ENCODE data around the gene GNL1.
"Not testable (repeated sequence)": the region's sequence is repeated elsewhere in the genome, so short reads cannot be mapped to it uniquely, and the experiment has no call there.

Gene GNL1

GRCh38 chr6:30542404-30542725, 13.9 kb downstream of the GNL1 start:
- Histone ChIP-seq H3K36me3 (ENCODE audit: control insufficient read depth, insufficient read depth, low read length) (peaks cover 14% of the 10 kb centered on the region), H3K4me1 (ENCODE audit: control insufficient read depth, insufficient read depth, low read length) (peaks cover 2% of the 10 kb centered on the region), H3K9ac (ENCODE audit: low read length) (no peak overlapping the region), H3K27ac (ENCODE audit: low read depth, low read length) (no peak overlapping the region), H3K27me3 (ENCODE audit: control insufficient read depth, insufficient read depth, low read length) (no peaks in the 10 kb centered on the region), H3K4me3 (ENCODE audit: low read length) (peak overlapping the region; percentile 38)

- Histone ChIP-seq H3K4me3 (ENCODE audit: low read length) (peak overlapping the region; percentile 38), H3K27ac (ENCODE audit: low read depth, low read length) (no peak overlapping the region), H3K9ac (ENCODE audit: low read length) (no peak overlapping the region)
These were observed 14.5 kb downstream of the GNL1 start for GRCh38 chr6:30541515-30542403.

GRCh38 chr6:30537931-30538330, 18.4 kb downstream of the GNL1 start:
- Histone ChIP-seq H3K4me1 (ENCODE audit: control insufficient read depth, insufficient read depth, low read length) (peaks cover 2% of the 10 kb centered on the region), H3K27me3 (ENCODE audit: control insufficient read depth, insufficient read depth, low read length) (no peaks in the 10 kb centered on the region), H3K36me3 (ENCODE audit: control insufficient read depth, insufficient read depth, low read length) (no peaks in the 10 kb centered on the region)

More at GRCh38 chr6:30541515-30542403, 14.5 kb downstream of the GNL1 start:
- H3K27me3 ChIP-seq (ENCODE audit: control insufficient read depth, insufficient read depth, low read length): no peaks in the 10 kb centered on the region
- peaks cover 9% of the 10 kb centered on the region for H3K36me3 ChIP-seq (ENCODE audit: control insufficient read depth, insufficient read depth, low read length)
- peaks cover 2% of the 10 kb centered on the region for H3K4me1 ChIP-seq (ENCODE audit: control insufficient read depth, insufficient read depth, low read length)

GRCh38 chr6:30533460-30534294, 22.6 kb downstream of the GNL1 start:
- Histone ChIP-seq H3K27me3 (ENCODE audit: control insufficient read depth, insufficient read depth, low read length) (no peaks in the 10 kb centered on the region), H3K9ac (ENCODE audit: low read length) (no peak overlapping the region), H3K36me3 (ENCODE audit: control insufficient read depth, insufficient read depth, low read length) (no peaks in the 10 kb centered on the region), H3K4me3 (ENCODE audit: low read length) (no peak overlapping the region), H3K27ac (ENCODE audit: low read depth, low read length) (no peak overlapping the region), H3K4me1 (ENCODE audit: control insufficient read depth, insufficient read depth, low read length) (no peaks in the 10 kb centered on the region)

More at GRCh38 chr6:30537931-30538330, 18.4 kb downstream of the GNL1 start:
- Histone ChIP-seq H3K9ac (ENCODE audit: low read length) (no peak overlapping the region), H3K4me3 (ENCODE audit: low read length) (no peak overlapping the region), H3K27ac (ENCODE audit: low read depth, low read length) (no peak overlapping the region)

GRCh38 chr6:30530014-30530413, 26.3 kb downstream of the GNL1 start:
- Histone ChIP-seq H3K9ac (ENCODE audit: low read length) (no peak overlapping the region), H3K4me1 (ENCODE audit: control insufficient read depth, insufficient read depth, low read length) (no peaks in the 10 kb centered on the region), H3K36me3 (ENCODE audit: control insufficient read depth, insufficient read depth, low read length) (no peaks in the 10 kb centered on the region), H3K27ac (ENCODE audit: low read depth, low read length) (no peak overlapping the region), H3K27me3 (ENCODE audit: control insufficient read depth, insufficient read depth, low read length) (no peaks in the 10 kb centered on the region), H3K4me3 (ENCODE audit: low read length) (no peak overlapping the region)

- not testable (repeated sequence) for H3K27me3 ChIP-seq (ENCODE audit: control insufficient read depth, insufficient read depth, low read length); H3K9ac ChIP-seq (ENCODE audit: low read length); H3K4me3 ChIP-seq (ENCODE audit: low read length); H3K27ac ChIP-seq (ENCODE audit: low read depth, low read length); H3K4me1 ChIP-seq (ENCODE audit: control insufficient read depth, insufficient read depth, low read length); H3K36me3 ChIP-seq (ENCODE audit: control insufficient read depth, insufficient read depth, low read length)
These were observed 26.9 kb downstream of the GNL1 start for GRCh38 chr6:30529349-30529875.

GRCh38 chr6:30526444-30526843, 29.8 kb downstream of the GNL1 start:
- not testable (repeated sequence) for H3K4me3 ChIP-seq (ENCODE audit: low read length); H3K9ac ChIP-seq (ENCODE audit: low read length); H3K36me3 ChIP-seq (ENCODE audit: control insufficient read depth, insufficient read depth, low read length)

GRCh38 chr6:30521952-30522351, 34.3 kb downstream of the GNL1 start:
- not testable (repeated sequence) for H3K4me1 ChIP-seq (ENCODE audit: control insufficient read depth, insufficient read depth, low read length)

More at GRCh38 chr6:30526444-30526843, 29.8 kb downstream of the GNL1 start:
- not testable (repeated sequence) for H3K27ac ChIP-seq (ENCODE audit: low read depth, low read length); H3K27me3 ChIP-seq (ENCODE audit: control insufficient read depth, insufficient read depth, low read length); H3K4me1 ChIP-seq (ENCODE audit: control insufficient read depth, insufficient read depth, low read length)

GRCh38 chr6:30521082-30521481, 35.2 kb downstream of the GNL1 start:
- H3K4me1 ChIP-seq (ENCODE audit: control insufficient read depth, insufficient read depth, low read length); H3K27me3 ChIP-seq (ENCODE audit: control insufficient read depth, insufficient read depth, low read length); H3K9ac ChIP-seq (ENCODE audit: low read length); H3K4me3 ChIP-seq (ENCODE audit: low read length); H3K36me3 ChIP-seq (ENCODE audit: control insufficient read depth, insufficient read depth, low read length): not testable (repeated sequence)
- H3K27ac ChIP-seq (ENCODE audit: low read depth, low read length): peak overlapping the region; percentile 77

More at GRCh38 chr6:30521952-30522351, 34.3 kb downstream of the GNL1 start:
- not testable (repeated sequence) for H3K27ac ChIP-seq (ENCODE audit: low read depth, low read length); H3K9ac ChIP-seq (ENCODE audit: low read length); H3K27me3 ChIP-seq (ENCODE audit: control insufficient read depth, insufficient read depth, low read length); H3K4me3 ChIP-seq (ENCODE audit: low read length); H3K36me3 ChIP-seq (ENCODE audit: control insufficient read depth, insufficient read depth, low read length)

GRCh38 chr6:30520522-30520921, 35.8 kb downstream of the GNL1 start:
- Histone ChIP-seq H3K9ac (ENCODE audit: low read length) (no peak overlapping the region), H3K36me3 (ENCODE audit: control insufficient read depth, insufficient read depth, low read length) (no peaks in the 10 kb centered on the region), H3K4me1 (ENCODE audit: control insufficient read depth, insufficient read depth, low read length) (peaks cover 9% of the 10 kb centered on the region), H3K4me3 (ENCODE audit: low read length) (no peak overlapping the region), H3K27me3 (ENCODE audit: control insufficient read depth, insufficient read depth, low read length) (no peaks in the 10 kb centered on the region), H3K27ac (ENCODE audit: low read depth, low read length) (peak overlapping the region; percentile 77)

- H3K27me3 ChIP-seq (ENCODE audit: control insufficient read depth, insufficient read depth, low read length); H3K27ac ChIP-seq (ENCODE audit: low read depth, low read length); H3K4me1 ChIP-seq (ENCODE audit: control insufficient read depth, insufficient read depth, low read length); H3K9ac ChIP-seq (ENCODE audit: low read length); H3K36me3 ChIP-seq (ENCODE audit: control insufficient read depth, insufficient read depth, low read length); H3K4me3 ChIP-seq (ENCODE audit: low read length): not testable (repeated sequence)
These were observed 37.7 kb downstream of the GNL1 start for GRCh38 chr6:30518505-30519145.

All from rectal smooth muscle tissue (tissue), 1 donor.